ENCODE results near the gene TMEM187. TPM values are rescaled to one million over a fixed set of nuclear protein-coding genes. Genes with fewer than 3 reads are reported as not detected.
"Not testable (repeated sequence)": the region's sequence is repeated elsewhere in the genome, so short reads cannot be mapped to it uniquely, and the experiment has no call there.

TMEM187 gene
- total RNA-seq, 1 donor from 2014 or later, result 140 TPM

DNA sequence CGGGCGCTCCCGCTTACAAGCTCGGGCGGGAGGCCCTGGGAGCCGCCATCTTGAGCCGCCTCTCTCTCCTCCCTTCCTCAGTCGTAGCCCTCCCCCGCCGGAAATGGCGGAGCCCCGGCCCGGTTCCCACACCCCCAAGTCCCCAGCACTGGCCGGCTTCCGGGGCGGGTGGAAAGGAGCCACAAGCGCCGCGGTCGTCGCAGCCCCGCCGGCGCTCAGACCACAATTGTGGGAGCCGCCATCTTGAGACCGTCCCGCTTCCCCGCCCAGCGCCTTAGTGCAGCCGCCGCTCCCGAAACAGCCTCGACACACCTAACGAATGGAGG lies 1.5 kb upstream of the TMEM187 start:
- peak; percentile 88 for DNase-seq (ENCODE audit: low spot score)

DNA sequence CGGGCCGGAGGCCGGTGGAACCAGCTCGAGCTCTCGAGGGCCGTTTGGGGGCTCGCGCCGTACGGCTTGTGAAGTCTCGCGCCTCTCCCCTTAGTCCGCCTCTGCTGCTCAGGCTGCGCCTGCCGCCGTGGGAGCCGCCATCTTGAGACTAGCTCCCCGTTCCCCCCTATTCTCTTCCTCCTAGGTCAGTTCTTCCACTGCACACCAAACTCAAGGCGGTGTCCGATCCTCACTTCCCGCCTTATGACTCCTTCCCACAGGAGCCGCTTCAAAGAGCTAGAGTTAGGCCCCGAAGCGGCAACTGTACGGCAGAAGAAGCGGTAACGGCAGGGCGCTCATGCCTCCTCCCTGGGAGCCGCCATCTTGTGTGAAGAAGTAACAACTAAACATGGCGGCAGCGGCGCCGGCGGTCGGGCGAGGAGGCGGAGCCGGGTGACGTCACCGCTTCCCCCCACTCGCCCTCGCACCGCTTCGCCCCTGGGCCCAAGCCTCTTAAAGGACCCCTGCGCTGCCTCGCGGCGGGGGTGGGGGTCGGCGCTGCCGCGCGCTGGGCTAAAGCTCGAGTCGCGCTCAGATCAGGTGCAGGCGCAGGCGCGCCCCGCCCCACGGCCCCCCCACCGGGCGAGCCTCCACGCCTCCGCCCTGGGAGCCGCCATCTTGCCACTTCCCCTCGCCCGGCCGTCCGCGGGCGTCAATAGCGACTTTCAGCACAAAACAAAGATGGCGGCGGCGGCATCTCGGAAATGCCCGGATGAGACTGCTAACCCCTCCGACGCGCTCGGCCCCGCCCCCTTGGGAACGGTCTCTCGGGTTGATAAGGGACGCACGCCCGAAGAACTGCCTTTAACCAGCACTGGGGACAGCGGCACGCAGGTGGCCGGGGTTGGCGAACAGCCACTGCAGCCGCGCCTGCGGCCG lies 845 bp upstream of the TMEM187 start, which contains the start of gene HCFC1:
HCFC1 (minus strand) TSS at position 369 of the 918 bp plus-strand sequence. CDS start 978 bp downstream, outside the sequence.
- DNase-seq (ENCODE audit: low spot score), result peak; percentile 94

DNA sequence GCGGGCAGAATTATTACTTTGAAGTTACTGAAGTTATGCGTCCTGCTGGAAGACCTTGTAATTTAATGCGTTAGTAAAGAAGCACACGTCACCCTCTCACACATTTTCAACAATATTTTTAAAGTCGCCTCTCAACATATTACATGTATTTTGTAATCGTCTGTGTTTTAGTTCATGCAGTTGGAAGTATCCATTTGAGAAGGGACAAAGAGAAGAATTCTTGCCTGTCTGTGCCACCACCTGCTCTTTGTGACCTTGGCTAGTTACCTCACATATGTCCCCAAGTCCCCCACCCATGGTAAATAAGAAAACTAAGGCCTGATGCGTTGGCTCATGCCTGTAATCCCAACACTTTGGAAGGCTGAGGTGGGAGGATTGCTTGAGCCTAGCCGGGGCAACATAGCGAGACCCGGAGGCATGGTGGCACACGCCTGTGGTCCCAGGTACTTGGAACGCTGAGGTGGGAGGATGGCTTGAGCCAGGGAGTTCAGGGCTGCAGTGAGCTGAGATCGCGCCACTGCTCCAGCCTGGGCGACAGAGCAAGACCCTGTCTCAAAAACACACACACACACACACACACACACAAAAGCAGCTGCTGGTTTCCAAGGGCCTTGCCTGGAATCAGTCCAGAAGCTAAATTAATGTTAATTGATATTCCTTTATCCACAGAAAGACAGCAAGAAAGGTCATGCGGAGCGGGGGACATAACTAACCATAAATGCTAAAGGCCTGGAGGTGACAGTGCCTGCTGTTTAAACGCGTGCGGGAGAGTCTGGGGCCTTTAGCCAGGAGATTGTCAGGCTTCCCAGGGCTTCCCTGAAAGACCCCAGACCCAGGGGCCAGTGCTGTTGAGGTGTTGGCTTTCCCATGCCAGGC lies 811 bp downstream of the TMEM187 start:
- DNase-seq (ENCODE audit: low spot score), result no peak

DNA sequence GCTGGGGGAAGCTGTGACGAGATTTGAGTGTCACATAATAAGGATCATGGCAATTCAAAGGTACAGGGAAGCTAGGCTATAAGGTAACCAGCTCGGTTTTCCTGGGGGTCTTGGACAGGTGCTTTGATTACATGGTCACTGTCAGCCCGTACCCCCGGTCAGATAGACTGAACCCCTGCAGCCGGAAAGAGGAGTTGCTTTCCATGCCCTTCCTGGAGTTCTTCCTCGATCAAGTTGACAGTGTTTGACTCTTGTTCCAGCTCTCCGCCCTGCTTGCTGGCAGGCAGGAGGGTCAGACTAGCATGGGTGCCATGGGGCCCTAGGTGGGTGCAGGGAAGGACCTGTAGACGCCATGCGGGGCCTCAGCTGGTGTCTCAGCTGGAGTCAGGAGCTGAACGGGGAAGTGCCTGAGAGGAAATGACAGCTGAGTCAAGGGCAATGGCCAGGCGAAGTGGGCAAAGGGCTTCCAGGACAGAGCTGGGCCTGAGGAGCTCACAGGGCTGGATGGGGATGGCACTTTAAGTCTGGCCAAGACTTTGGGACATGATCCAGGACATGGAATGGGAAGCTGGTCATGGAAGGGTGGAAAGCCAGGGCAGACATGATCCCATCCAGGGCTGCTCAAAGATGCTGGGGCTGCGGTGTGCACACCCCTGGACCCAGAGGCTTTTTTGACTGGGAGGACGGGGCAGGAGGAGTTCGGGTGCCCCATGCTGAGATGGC lies 1.6 kb downstream of the TMEM187 start:
- DNase-seq (ENCODE audit: low spot score), result no peak

DNA sequence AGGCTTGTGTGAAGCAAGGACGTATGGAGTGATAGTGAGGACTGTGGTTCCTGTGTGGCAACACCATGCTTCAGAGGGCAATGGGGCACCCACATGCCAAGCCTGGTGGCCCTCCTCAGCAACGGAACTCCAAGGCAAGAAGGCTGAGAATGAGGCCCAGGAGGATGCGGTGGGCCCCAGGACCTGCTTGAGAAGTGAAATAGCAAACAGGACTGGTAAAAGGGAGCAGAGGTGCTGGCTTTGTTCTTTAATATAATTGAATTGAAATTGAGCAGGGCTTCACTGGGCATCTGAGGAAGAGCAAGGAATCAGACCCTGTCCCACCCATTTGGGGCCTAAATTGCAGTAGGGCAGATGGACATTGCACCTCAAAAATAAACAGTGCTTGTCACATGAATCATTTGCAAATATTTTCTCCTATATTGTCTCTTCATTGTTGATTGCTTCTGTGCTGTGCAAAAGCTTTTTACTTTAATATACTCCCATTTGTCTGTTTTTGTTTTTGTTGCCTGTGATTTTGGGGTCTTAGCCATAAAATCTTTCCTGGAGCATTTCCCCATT lies 2.3 kb downstream of the TMEM187 start:
- DNase-seq (ENCODE audit: low spot score), result no peak

DNA sequence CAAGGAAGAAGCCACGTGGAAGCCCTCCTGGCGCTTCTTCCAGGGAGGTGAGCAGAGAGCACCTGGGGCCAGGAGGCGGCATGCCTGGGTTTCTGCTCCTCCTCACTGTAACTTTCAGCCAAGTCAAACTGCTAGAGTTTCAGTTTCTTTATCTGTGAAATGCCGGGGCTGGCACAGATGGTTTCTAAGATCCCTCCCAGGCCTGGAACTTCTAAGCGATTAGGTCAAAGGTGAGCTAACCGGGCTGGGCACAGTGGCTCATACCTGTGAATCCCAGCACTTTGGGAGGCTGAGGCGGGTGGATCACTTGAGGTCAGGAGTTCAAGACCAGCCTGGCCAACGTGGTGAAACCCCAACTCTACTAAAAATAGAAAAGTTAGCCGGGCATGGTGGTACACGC lies 7.8 kb downstream of the TMEM187 start:
- DNase-seq (ENCODE audit: low spot score), result not testable (repeated sequence)

DNA sequence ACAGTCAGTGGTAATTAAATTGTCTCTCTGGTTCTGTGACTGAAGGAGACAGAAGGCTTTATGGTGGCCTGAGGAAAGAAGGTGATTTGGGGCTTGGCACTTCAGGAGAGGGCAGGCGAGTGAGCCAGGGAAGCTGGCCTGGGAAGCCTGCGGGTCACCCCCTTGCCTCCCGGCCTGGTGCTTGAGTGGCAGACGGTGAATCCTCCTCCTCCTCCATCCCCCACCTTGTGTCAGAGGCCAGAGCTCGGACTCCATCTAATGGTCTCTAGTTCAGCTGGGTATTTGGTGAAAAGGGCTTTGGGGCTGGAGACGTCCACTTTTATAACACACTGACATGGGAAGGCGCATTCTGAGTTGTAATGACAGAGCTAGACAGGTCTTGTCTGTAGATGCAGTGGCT lies 8.7 kb downstream of the TMEM187 start:
- no peak for DNase-seq (ENCODE audit: low spot score)

DNA sequence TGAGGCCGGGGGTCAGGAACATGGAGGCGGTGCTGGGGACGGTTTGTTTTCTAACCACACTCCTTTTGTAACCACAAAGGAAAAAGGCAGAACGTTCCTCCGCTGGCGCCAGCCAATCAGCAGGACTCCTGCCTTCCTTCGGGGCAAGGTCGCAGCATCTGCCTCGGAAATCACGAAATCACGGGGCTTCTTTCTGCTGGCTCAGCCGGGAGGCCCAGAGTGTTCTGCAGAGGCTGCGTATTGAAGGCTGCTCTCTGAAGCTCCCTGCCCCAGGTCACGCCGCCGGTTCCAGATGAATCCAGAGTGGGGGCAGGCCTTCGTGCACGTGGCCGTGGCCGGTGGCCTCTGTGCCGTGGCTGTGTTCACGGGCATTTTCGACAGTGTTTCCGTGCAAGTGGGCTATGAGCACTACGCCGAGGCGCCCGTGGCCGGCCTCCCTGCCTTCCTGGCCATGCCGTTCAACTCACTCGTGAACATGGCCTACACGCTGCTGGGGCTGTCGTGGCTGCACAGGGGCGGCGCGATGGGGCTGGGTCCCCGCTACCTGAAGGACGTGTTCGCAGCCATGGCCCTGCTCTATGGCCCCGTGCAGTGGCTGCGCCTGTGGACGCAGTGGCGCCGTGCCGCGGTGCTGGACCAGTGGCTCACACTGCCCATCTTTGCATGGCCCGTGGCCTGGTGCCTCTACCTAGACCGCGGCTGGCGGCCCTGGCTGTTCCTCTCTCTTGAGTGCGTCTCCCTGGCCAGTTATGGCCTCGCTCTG lies 9.4 kb downstream of the TMEM187 start:
- DNase-seq (ENCODE audit: low spot score), result no peak

DNA sequence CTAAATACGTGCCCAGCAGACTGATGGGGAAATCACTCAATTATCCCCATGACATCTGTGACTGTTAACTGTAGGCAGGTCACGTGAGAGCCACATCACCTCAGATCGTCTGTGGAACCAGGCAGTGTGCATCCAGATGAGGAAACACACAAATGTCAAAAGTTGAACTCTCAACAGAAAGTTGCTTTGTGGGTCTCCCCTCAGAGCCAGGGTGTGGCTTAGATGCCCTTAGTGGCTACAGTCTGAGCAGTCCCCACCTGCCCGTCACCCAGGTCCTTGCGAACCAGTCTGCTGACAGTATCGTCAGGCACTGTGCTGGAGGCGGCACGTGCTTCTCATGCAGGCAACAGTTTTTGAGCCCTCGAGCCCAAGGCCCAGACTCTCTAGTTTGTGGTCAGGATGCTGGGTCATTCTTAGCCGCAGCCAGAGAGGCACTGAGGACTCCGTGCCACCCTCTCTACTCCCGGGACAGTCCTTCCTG lies 10.8 kb downstream of the TMEM187 start:
- no peak for DNase-seq (ENCODE audit: low spot score)

DNA sequence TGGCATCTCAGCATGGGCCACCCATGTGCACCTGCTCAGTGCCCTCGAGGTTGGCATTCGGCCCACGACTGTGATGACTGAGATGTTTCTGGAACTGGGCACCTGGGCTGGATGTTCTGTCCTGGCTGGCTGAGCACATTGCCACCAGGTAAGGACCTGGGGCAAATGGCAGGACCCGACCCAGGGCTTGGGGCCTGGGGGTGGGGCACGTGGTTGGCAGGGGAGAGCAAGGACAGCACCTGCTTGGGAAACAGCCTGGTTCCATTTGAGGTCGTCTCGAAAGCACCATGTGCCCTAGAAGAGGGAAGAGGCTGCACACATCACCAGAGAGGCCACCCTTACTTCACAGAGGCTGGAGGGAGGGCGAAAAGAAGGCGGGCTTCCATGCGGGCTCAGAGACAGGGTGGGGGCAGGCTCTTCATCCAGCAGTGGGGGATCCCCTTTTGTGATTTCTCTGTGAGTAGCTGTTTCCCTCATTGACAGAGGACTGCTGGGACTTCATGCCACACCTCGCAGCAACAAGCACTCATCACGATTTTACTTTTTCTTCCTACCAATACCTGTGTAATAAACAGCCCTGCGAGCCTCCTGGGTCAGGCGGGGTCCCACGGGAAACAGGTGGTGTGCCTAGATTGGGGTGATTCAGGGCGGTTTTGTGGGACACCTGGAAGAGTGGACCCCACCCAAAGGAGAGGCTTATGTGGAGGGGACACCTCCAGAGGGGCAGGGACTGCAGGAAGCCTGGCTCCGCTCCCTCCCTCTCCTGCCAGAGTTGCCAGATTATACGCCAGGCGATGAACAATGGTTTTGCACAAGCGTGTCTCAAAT lies 12.0 kb downstream of the TMEM187 start:
- DNase-seq (ENCODE audit: low spot score), result no peak

DNA sequence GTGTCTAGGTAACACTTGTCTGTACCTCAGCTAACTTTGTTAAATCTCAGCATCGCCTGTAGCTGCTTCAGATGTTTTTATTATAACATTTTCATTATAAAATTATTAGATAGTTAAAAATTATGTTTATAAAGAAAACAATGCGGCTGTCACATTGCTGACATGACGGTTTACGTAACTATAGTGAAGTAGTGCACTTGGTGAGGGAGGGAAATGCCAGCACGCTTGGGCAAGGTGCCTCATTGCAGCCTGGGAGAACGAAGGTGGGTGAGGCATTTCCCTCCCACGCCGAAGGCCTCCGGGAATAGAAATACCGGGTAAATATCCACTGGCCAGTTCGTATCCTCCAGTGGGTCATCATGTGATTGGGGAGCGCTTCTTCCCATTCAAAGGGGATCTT lies 15.9 kb downstream of the TMEM187 start:
- DNase-seq (ENCODE audit: low spot score), result no peak

DNA sequence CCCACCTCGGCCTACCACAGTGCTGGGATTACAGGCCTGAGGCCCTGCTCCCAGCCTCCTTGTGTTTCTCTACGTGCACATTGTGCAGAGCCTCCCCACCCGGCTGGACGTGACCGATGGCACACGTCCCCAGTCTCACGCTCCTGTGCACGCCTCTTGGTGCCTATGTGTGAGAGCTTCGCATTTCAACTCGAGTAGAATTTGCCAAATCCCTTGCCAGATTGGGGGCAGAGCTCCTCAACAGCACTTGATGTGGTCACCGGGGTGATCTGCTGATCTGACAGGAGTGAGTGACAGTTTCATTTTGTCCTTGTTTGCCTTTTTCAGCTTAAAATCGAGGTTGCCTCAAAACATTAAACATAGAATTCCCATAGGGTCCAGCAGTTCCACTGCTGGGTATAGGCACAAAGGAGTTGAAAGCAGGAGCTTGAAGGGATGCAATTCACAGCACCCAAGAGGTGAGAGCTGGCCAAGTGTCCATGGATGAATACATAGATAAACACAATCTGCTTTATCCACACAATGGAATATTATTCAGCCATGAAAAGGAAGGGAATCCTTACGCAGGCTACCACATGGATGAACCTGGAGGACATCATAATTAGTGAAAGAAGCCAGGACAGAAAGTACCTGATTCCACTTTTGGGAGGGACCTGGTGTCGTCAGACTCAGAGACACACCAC lies 17.6 kb downstream of the TMEM187 start:
- DNase-seq (ENCODE audit: low spot score), result no peak

DNA sequence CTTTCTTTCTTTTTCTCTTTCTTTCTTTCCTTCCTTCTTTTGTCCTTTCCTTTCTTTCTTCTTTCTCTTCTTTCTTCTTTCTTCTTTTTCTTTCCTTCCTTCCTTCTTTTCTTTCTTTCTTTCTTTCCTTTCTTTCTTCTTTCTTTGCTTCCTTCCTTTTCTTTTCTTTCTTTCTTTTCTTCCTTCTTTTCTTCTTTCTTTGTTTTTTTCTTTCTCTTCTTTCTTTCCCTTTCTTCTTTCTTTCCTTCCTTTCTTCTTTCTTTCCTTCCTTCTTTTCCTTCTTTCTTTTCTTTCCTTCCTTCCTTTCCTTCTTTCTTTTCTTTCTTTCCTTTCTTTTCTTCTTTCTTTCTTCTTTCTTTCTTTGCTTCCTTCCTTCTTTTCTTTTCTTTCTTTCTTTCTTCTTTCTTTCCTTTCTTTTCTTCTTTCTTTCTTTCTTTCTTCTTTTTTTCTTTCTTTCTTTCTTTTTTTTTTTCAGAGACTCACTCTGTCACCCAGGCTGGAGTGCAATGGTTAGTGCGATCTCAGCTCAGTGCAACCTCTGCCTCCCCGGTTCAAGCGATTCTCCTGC lies 18.5 kb downstream of the TMEM187 start:
- no peak for DNase-seq (ENCODE audit: low spot score)

DNA sequence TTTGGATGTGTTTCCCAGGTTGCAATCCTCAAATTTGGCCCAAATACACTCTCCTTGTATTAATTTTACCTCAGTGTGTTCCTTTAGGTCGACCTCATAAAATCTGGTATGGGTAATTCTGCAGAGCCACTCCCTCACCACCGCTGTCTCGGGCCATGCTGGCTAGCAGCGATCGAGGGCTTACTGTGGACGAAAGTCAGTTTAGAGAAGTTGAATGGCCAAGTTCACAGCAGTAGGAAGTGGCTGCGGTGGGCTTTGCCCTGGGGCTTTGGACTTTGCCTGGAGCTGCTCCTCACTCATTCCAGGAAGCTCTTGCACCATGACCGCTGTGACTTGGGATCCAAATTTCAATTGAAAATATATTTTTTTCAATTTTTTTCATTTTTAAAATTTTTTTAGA lies 19.6 kb downstream of the TMEM187 start:
- DNase-seq (ENCODE audit: low spot score), result no peak

DNA sequence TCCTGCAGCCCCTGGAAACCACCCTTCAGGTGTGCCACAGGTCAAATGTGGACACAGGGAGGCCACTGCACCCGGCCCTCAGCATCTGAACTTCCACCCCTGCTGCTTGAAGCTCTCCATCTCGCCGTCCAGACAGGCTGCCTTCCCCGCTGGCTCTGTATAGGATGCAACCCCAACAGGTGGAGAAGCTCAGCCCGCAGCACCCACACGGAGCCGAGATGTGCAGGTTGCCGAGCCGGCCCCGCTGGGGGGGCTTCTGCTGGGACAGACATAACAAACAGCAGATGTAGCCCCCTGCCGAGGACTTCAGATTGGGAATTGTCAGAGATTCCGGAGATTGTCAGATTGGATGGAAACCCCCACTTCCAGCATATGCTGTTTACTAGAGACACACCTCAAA lies 20.5 kb downstream of the TMEM187 start:
- no peak for DNase-seq (ENCODE audit: low spot score)

DNA sequence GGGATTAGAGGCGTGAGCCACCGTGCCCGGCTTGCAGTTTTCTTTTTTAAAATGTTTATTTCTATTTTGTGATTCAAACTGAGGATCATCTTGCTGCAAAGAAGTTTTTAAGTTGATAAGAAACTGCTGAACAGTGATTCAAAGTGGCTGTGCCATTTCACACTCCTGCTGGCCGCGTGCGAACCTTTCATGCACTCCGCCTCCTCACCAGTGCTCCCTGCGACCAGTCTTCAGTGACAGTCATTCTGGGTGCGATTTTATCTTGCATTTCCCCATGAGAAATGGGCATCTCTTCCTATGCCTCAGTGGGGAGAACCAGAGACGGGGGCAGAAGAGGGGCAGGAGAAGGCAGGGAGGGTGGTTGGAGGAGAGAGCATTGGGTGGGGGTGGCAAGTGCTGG lies 21.4 kb downstream of the TMEM187 start:
- no peak for DNase-seq (ENCODE audit: low spot score)

DNA sequence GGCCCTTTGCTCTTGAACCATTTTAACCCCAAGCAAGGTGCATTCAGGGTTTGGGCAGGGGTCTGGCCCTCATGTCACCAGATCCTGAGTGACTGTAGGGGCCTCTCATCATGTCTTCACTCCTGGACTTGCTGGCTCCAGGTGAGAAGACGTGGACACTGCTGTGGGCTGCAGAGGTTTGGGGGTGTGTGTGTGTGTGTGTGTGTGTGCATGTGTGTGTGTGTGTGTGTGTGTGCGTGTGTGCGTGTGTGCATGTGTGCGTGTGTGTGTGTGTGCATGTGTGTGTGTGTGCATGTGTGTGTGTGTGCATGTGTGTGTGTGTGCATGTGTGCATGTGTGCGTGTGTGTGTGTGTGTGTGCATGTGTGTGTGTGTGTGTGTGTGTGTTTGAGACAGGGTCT lies 21.8 kb downstream of the TMEM187 start:
- not testable (repeated sequence) for DNase-seq (ENCODE audit: low spot score)

DNA sequence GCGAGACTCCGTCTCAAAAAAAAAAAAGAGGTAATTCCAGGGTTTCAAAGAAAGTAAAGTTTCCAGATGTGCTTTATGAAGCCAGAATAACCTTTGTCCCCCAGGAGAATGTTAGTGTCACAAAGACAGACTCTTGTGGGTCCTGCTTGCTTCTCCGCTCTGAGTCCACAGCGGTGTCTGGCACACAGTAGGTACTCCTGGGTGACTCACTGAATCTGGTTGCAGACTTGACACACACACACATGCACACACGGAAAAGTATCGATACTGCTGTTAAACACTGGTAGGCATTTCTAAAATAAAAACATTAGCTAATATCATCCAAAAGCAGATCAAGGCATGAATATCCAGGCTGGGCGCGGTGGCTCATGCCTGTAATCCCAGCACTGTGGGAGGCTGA lies 22.9 kb downstream of the TMEM187 start:
- no peak for DNase-seq (ENCODE audit: low spot score)

Measured in umbilical cord (tissue), 2 donors.